ENCODE results near the gene AP5Z1.

AP5Z1 gene

DNA sequence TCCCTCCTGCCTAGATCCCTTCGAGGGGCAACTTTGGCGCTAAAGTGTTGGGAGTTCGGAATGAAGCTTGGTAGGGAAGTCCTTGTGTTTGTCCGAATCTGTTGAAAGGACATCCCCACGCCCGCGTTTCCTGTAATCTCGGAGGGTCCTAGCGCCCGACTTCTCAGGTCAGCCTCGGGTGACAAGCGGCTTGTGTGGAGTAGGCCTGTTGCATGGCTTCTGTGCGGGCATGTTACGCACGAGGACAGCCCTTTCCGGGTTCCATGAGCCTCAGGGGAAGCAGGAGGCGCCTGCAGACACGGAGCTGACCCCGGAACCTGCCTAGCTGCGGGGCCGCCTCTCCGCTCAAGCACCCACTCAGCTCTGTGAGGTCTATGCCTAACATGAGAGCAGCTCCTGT lies 28.4 kb upstream of the AP5Z1 start:
- DNase-seq: no peak

DNA sequence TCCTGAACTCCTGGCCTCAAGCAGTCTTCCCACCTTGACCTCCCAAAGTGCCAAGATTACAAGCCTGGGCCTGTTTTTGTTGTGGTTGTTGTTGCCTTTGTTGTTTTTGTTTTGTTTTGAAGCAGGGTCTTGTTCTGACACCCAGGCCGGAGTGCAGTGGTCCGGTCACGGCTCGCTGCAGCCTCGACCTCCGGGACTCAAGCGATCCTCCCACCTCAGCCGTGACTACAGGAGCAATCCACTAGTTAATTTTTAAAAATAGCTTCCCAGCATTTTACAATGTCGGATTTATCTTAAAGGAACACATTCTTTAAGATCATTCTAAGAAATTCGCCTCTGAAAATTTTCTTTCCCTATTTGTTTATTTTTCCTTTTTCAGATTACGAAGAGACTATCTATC lies 27.7 kb upstream of the AP5Z1 start:
- no peak for DNase-seq

GRCh38 chr7:4748231-4748681 lies 27.2 kb upstream of the AP5Z1 start:
- DNase-seq: no peak

DNA sequence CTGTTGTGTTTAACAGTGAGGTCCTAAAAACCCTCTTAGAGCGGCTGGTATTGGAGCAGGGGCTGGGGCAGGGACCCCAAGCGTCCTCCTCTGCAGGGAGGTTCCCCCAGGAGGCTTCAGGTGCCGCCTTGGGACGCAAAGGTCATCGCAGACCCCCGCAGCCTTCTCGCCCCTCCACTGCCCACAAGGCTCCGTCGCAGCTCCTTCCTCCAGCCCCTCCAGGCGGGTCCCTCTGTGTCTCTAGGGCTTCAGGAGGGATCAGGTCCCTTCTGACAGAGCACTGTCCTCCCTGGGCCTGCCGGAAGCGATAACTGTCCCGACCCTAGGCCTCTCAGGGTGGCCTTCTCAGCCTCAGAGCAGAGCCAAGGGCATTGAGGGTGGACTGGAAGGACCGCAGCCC lies 26.1 kb upstream of the AP5Z1 start:
- no peak for DNase-seq

DNA sequence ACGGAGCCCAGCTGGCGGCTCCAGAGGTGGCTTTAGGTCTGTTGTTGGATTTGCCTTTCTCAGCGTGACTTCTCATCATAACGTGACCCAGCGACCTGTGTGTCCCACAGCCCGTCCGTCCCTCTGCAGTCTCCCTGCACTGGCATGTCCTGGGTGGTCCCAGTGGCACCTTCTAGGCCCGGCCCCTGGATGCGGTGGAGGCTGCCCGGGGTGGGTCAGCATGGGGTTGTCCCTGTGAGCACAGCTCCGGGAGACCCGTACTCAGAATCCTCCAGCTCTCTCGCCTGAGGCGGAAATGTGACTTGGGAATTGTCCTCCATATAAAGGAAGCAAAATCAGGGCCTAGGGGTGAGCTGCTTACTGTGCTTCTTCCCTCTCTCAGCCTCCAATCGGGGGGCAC lies 25.6 kb upstream of the AP5Z1 start:
- DNase-seq: no peak

- DNase-seq: no peak
Observed at GRCh38 chr7:4751398-4751947, 23.9 kb upstream of the AP5Z1 start.

- DNase-seq: no peak
Observed at GRCh38 chr7:4753598-4754432, 21.6 kb upstream of the AP5Z1 start.

GRCh38 chr7:4754433-4755010 lies 20.9 kb upstream of the AP5Z1 start:
- no peak for DNase-seq

DNA sequence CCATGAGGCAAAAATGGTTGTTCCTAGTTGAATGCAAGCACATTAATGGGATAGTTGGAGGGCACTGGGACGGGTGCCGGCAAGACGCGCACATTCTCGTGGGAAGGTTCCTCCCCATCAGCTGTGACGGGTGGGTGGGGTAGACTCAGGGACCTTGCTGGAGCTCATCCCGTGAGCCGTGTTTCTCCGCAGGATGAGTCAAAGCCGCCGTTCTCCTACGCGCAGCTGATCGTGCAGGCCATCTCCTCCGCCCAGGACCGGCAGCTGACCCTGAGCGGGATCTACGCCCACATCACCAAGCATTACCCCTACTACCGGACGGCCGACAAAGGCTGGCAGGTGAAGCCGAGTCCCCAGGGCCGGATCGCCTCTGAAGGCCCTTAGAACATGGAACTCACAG lies 20.4 kb upstream of the AP5Z1 start:
- no peak for DNase-seq

DNA sequence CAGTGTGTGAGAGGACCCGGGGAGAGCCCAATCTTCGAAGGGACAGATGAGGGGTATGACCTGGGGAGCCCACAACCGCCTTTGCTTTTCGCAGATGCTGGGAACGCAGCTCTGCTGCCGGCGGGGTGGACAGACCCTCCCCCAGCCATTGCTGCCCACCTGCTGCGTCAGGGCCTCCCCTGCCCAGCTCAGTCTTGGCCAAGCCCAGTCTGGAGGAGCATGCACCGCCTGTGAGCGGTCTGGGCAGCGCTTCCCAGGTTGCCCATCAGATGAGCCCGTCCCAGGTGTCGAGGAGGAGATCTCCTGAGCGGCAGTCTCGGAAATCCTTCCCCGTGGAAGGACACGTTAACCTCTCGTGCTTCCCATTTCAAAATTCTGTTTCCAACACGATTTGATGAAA lies 17.3 kb upstream of the AP5Z1 start:
- no peak for DNase-seq

DNA sequence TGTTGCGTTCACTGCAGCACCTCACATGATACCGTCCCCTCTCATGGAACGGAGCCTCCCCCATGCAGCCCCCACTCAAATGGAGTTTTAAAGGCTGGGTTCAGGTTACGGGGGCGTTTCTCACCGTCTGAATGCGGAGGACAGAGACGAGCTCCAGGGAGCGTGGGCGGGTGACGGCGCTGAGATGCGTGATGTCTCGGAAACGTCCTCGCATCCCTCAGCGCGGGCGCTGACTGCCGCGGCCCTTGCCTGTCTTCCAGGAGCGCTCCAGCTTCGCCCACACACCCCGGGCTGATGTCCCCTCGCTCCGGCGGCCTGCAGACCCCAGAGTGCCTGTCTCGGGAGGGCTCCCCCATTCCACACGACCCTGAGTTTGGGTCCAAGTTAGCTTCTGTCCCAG lies 16.6 kb upstream of the AP5Z1 start:
- DNase-seq: no peak

DNA sequence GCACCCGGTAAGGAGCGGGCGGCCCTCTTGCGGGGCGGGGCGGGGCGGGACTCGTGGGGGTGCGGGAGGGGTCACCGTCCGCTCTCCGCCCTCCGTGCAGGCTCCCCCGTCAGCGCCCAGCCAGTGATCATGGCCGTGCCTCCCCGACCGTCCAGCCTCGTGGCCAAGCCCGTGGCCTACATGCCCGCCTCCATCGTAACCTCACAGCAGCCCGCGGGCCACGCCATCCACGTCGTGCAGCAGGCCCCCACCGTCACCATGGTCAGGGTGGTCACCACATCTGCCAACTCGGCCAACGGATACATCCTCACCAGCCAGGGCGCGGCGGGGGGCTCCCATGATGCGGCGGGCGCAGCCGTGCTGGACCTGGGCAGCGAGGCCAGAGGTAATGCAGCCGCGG lies 16.2 kb upstream of the AP5Z1 start:
- no peak for DNase-seq

DNA sequence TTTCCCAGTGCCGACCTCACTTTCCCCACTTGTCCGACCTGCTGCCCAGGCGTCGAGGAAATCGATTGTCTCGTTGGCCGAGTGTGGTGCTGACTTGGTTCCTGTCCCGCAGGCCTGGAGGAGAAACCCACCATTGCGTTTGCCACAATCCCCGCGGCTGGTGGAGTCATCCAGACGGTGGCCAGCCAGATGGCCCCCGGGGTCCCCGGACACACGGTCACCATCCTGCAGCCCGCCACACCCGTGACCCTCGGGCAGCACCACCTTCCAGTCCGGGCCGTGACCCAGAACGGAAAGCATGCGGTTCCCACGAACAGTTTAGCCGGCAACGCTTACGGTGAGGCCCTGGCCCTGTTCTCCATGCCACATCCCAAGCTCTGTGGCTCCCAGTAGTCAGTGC lies 14.5 kb upstream of the AP5Z1 start:
- DNase-seq: no peak

- no peak for DNase-seq
Observed at GRCh38 chr7:4762121-4763055, 13.0 kb upstream of the AP5Z1 start.

- no peak for DNase-seq
Observed at GRCh38 chr7:4763091-4763793, 12.2 kb upstream of the AP5Z1 start.

DNA sequence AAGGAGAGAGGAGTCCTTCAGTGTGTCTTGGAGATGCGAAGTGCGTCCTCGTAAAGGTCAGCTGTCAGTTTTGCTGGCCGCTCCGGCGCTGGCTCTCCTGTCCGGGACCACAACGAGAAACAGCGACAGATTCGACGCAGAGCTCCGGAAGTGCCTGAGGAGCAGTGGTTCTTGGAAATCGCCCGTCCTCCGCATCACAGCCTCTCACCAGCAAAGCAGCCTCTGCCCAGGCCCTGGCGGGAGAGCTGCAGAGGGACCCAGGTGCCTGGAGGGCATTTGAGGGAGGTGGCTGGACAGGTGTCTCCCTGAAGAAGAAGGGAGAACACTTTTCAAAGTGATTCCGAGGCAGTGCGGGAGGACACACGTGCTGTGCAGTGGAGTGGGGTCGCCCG lies 11.6 kb upstream of the AP5Z1 start:
- DNase-seq: no peak

- no peak for DNase-seq
Observed at GRCh38 chr7:4764402-4765007, 10.9 kb upstream of the AP5Z1 start.

- no peak for DNase-seq
Observed at GRCh38 chr7:4765776-4766490, 9.5 kb upstream of the AP5Z1 start.

GRCh38 chr7:4766666-4767519 lies 8.5 kb upstream of the AP5Z1 start:
- no peak for DNase-seq
